Heart left ventricle (tissue), 13 donors: ENCODE measurements around the gene BIVM.

Source experiments
- CTCF ChIP-seq, 12 donors: fragments of 200-600 bp; sonication (generic) in 4 of 12; IDR thresholded peaks; one replicate each; pipeline versions ENCODE4 v1.5.0 to v1.8.0; 2018 to 2022; ENCODE audit warnings: antibody characterized with exemption in 12 of 12, mild to moderate bottlenecking in 5 of 12
- POLR2A ChIP-seq, 2 donors: fragments of 450-650 bp; IDR thresholded peaks; one replicate each; pipeline ENCODE4 v1.6.1; 2017; ENCODE audit warnings: antibody characterized with exemption in 2 of 2, mild to moderate bottlenecking in 2 of 2, moderate library complexity in 2 of 2
- donor health status: ischemic (EF 13 %, LVEDD 7.1; RV severe dilation, severe dysfunction).
- donor health status: DM: no; HTN: yes; CAD: no.
- donor health status: DM: no; HTN: no; CAD: no.
- donor health status: ischemic (EF 25% LVEDD 6.9; RV normal size, moderate dysfunction).
- donor health status: ischemic (EF 25% LVEDD 5.7; RV mildly dilated, moderate dysfunction).
- donor health status: ischemic (EF 35%, LVEDD 5.7; RV mildly dilated, moderate dysfunction).
- donor health status: nonischemic (EF 11% LVEDD 7.7; RV severe dilation, severe dysfunction).
- donor health status: DM: yes; HTN: yes; CAD: no.
- donor health status: PGD.
- donor health status: ischemic (EF 29% LVEDD 5.4; RV normal size, mild dysfunction).
- donor health status: nonischemic (EF 23%, LVEDD 6.1; RV moderate dilation, normal function).

GRCh38 chr13:102758842-102759241 lies 40.1 kb upstream of the BIVM start:
- TF ChIP-seq POLR2A (IDR thresholded peaks at IDR 0.05) (no peak), CTCF (IDR thresholded peaks at IDR 0.05) (no peak)
